HEK293 (cell line): ENCODE results near the gene NPW.
A peak's percentile ranks its signal among the peaks of the same experiment; 100 is the strongest.

ENCODE experiments used
- HOXA7 ChIP-seq: sonication (generic); formaldehyde crosslinking; IDR thresholded peaks from 2 replicates; pipeline ENCODE4 v1.8.1; 2022; ENCODE audit warnings: missing genetic modification reagents, borderline replicate concordance
- KLF1 ChIP-seq: fragments of 450-650 bp; formaldehyde crosslinking; IDR thresholded peaks from 2 replicates; pipeline ENCODE4 v1.5.1; 2016; ENCODE audit warnings: missing biosample characterization, missing genetic modification characterization
- PRDM1 ChIP-seq: fragments of 450-650 bp; formaldehyde crosslinking; IDR thresholded peaks from 2 replicates; pipeline ENCODE4; 2016; ENCODE audit warnings: missing biosample characterization, missing genetic modification characterization
- SCRT2 ChIP-seq: fragments of 450-650 bp; formaldehyde crosslinking; IDR thresholded peaks from 2 replicates; pipeline ENCODE4 v1.5.1; 2016; ENCODE audit warnings: missing biosample characterization, missing genetic modification characterization
- ZFP3 ChIP-seq: fragments of 450-650 bp; formaldehyde crosslinking; IDR thresholded peaks from 2 replicates; pipeline ENCODE4 v1.5.1; 2016; ENCODE audit warnings: low read depth, missing biosample characterization, missing genetic modification characterization
- ZFP37 ChIP-seq: fragments of 450-650 bp; formaldehyde crosslinking; IDR thresholded peaks from 2 replicates; pipeline ENCODE4 v1.5.1; 2016; ENCODE audit warnings: missing biosample characterization, missing genetic modification characterization
- ZNF121 ChIP-seq: fragments of 450-650 bp; formaldehyde crosslinking; IDR thresholded peaks from 2 replicates; pipeline ENCODE4 v1.5.1; 2016; ENCODE audit warnings: missing biosample characterization, missing genetic modification characterization
- ZNF202 ChIP-seq: fragments of 450-650 bp; formaldehyde crosslinking; IDR thresholded peaks from 2 replicates; pipeline ENCODE4 v1.5.1; 2016; ENCODE audit warnings: missing biosample characterization, missing genetic modification characterization, borderline replicate concordance
- ZNF23 ChIP-seq: fragments of 450-650 bp; formaldehyde crosslinking; IDR thresholded peaks from 2 replicates; pipeline ENCODE4 v1.5.1; 2016; ENCODE audit warnings: missing biosample characterization, missing genetic modification characterization, borderline replicate concordance
- ZNF324 ChIP-seq: fragments of 450-650 bp; formaldehyde crosslinking; IDR thresholded peaks from 2 replicates; pipeline ENCODE4 v1.5.1; 2016; ENCODE audit warnings: missing biosample characterization, missing genetic modification characterization
- ZNF404 ChIP-seq: fragments of 450-650 bp; formaldehyde crosslinking; IDR thresholded peaks from 2 replicates; pipeline ENCODE4 v1.5.1; 2017; ENCODE audit warnings: missing biosample characterization, missing genetic modification characterization
- ZNF426 ChIP-seq: fragments of 450-650 bp; formaldehyde crosslinking; IDR thresholded peaks from 2 replicates; pipeline ENCODE4 v1.5.1; 2017; ENCODE audit warnings: missing biosample characterization, missing genetic modification characterization, mild to moderate bottlenecking, inconsistent platforms, moderate library complexity
- ZNF549 ChIP-seq: fragments of 450-650 bp; IDR thresholded peaks from 2 replicates; pipeline ENCODE4 v1.5.1; 2018; ENCODE audit warnings: missing biosample characterization, missing genetic modification characterization, mild to moderate bottlenecking, inconsistent platforms, moderate library complexity
- ZNF626 ChIP-seq: fragments of 450-650 bp; sonication (Bioruptor Pico); formaldehyde crosslinking; IDR thresholded peaks from 2 replicates; pipeline ENCODE4 v1.5.1; 2018; ENCODE audit warnings: missing biosample characterization, missing genetic modification characterization, inconsistent platforms
- ZNF629 ChIP-seq: fragments of 450-650 bp; formaldehyde crosslinking; IDR thresholded peaks from 2 replicates; pipeline ENCODE4 v1.5.1; 2017; ENCODE audit warnings: missing biosample characterization, missing genetic modification characterization
- ZNF791 ChIP-seq: fragments of 450-650 bp; formaldehyde crosslinking; IDR thresholded peaks from 2 replicates; pipeline ENCODE4 v1.5.1; 2016; ENCODE audit warnings: missing biosample characterization, missing genetic modification characterization
- ZXDB ChIP-seq: fragments of 450-650 bp; formaldehyde crosslinking; IDR thresholded peaks from 2 replicates; pipeline ENCODE4 v1.5.1; 2016; ENCODE audit warnings: missing biosample characterization, missing genetic modification characterization
- TF ChIP-seq, protein P1 (sequence below): fragments of 450-650 bp; formaldehyde crosslinking; IDR thresholded peaks from 2 replicates; pipeline ENCODE4 v1.5.1; 2016; ENCODE audit warnings: missing biosample characterization, missing genetic modification characterization
- TF ChIP-seq, protein P2 (sequence below): fragments of 450-650 bp; formaldehyde crosslinking; IDR thresholded peaks from 2 replicates; pipeline ENCODE4 v1.5.1; 2016; ENCODE audit warnings: missing biosample characterization, missing genetic modification characterization, borderline replicate concordance
- TF ChIP-seq, protein P3 (sequence below): fragments of 450-650 bp; formaldehyde crosslinking; IDR thresholded peaks from 2 replicates; pipeline ENCODE4 v1.5.1; 2016; ENCODE audit warnings: missing biosample characterization, missing genetic modification characterization, low read depth
- TF ChIP-seq, protein P4 (sequence below): fragments of 450-650 bp; formaldehyde crosslinking; IDR thresholded peaks from 2 replicates; pipeline ENCODE4 v1.5.0; 2017; ENCODE audit warnings: missing biosample characterization, missing genetic modification characterization, borderline replicate concordance
- TF ChIP-seq, protein P5 (sequence below): fragments of 450-650 bp; formaldehyde crosslinking; IDR thresholded peaks from 2 replicates; pipeline ENCODE4 v1.5.1; 2016; ENCODE audit warnings: missing biosample characterization, missing genetic modification characterization
- TF ChIP-seq, protein P6 (sequence below): fragments of 450-650 bp; formaldehyde crosslinking; IDR thresholded peaks from 2 replicates; pipeline ENCODE4 v1.5.1; 2016; ENCODE audit warnings: missing biosample characterization, missing genetic modification characterization
- TF ChIP-seq, protein P7 (sequence below): fragments of 450-650 bp; formaldehyde crosslinking; IDR thresholded peaks from 2 replicates; pipeline ENCODE4 v1.5.1; 2016; ENCODE audit warnings: missing biosample characterization, missing genetic modification characterization
- TF ChIP-seq, protein P8 (sequence below): fragments of 450-650 bp; formaldehyde crosslinking; optimal IDR thresholded peaks from 2 replicates; pipeline ENCODE3; 2016; ENCODE audit warnings: missing biosample characterization, mild to moderate bottlenecking, missing genetic modification characterization

The NPW gene

DNA sequence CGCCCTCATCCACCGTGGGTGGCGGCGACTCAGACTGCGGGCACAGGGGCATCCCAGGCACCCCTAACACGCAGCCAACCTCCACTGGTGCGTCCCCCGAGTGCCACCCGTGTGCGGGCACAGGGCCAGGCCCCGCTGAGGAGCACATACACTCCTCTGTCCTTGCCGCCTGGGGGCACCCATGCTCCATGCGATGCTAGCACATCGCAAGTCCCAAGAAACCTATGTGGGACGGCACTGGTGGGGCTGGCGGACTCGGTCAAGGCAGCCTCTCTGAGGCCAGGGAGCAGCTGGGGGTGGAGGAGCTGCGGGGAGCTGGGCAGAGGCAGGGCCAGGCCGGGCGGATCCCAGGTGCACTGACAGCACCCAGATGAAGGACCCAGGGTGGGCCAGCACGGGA lies 13.9 kb upstream of the NPW start (continued):
- TF ChIP-seq, protein P1, sequence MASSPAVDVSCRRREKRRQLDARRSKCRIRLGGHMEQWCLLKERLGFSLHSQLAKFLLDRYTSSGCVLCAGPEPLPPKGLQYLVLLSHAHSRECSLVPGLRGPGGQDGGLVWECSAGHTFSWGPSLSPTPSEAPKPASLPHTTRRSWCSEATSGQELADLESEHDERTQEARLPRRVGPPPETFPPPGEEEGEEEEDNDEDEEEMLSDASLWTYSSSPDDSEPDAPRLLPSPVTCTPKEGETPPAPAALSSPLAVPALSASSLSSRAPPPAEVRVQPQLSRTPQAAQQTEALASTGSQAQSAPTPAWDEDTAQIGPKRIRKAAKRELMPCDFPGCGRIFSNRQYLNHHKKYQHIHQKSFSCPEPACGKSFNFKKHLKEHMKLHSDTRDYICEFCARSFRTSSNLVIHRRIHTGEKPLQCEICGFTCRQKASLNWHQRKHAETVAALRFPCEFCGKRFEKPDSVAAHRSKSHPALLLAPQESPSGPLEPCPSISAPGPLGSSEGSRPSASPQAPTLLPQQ (tag by site-specific recombination): no peak
- no peak for TF ChIP-seq HOXA7 (CRISPR knock-in tag)
- no peak for TF ChIP-seq ZNF404 (tag by site-specific recombination)
- TF ChIP-seq, protein P2, sequence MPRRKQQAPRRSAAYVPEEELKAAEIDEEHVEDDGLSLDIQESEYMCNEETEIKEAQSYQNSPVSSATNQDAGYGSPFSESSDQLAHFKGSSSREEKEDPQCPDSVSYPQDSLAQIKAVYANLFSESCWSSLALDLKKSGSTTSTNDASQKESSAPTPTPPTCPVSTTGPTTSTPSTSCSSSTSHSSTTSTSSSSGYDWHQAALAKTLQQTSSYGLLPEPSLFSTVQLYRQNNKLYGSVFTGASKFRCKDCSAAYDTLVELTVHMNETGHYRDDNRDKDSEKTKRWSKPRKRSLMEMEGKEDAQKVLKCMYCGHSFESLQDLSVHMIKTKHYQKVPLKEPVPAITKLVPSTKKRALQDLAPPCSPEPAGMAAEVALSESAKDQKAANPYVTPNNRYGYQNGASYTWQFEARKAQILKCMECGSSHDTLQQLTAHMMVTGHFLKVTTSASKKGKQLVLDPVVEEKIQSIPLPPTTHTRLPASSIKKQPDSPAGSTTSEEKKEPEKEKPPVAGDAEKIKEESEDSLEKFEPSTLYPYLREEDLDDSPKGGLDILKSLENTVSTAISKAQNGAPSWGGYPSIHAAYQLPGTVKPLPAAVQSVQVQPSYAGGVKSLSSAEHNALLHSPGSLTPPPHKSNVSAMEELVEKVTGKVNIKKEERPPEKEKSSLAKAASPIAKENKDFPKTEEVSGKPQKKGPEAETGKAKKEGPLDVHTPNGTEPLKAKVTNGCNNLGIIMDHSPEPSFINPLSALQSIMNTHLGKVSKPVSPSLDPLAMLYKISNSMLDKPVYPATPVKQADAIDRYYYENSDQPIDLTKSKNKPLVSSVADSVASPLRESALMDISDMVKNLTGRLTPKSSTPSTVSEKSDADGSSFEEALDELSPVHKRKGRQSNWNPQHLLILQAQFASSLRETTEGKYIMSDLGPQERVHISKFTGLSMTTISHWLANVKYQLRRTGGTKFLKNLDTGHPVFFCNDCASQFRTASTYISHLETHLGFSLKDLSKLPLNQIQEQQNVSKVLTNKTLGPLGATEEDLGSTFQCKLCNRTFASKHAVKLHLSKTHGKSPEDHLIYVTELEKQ: no peak
- TF ChIP-seq ZNF121 (tag by site-specific recombination): no peak
- TF ChIP-seq, protein P3, sequence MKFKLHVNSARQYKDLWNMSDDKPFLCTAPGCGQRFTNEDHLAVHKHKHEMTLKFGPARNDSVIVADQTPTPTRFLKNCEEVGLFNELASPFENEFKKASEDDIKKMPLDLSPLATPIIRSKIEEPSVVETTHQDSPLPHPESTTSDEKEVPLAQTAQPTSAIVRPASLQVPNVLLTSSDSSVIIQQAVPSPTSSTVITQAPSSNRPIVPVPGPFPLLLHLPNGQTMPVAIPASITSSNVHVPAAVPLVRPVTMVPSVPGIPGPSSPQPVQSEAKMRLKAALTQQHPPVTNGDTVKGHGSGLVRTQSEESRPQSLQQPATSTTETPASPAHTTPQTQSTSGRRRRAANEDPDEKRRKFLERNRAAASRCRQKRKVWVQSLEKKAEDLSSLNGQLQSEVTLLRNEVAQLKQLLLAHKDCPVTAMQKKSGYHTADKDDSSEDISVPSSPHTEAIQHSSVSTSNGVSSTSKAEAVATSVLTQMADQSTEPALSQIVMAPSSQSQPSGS (tag by site-specific recombination): no peak
- TF ChIP-seq ZNF23 (tag by site-specific recombination): no peak
- no peak for TF ChIP-seq ZNF629 (tag by site-specific recombination)
- TF ChIP-seq KLF1 (tag by site-specific recombination): 0 out of 2 replicates have a peak, but pooled peaks have one; percentile 12
- no peak for TF ChIP-seq ZFP37
- TF ChIP-seq ZNF549 (tag by site-specific recombination): no peak
- TF ChIP-seq ZNF626 (tag by site-specific recombination): no peak
- TF ChIP-seq ZNF791: no peak
- TF ChIP-seq, protein P4, sequence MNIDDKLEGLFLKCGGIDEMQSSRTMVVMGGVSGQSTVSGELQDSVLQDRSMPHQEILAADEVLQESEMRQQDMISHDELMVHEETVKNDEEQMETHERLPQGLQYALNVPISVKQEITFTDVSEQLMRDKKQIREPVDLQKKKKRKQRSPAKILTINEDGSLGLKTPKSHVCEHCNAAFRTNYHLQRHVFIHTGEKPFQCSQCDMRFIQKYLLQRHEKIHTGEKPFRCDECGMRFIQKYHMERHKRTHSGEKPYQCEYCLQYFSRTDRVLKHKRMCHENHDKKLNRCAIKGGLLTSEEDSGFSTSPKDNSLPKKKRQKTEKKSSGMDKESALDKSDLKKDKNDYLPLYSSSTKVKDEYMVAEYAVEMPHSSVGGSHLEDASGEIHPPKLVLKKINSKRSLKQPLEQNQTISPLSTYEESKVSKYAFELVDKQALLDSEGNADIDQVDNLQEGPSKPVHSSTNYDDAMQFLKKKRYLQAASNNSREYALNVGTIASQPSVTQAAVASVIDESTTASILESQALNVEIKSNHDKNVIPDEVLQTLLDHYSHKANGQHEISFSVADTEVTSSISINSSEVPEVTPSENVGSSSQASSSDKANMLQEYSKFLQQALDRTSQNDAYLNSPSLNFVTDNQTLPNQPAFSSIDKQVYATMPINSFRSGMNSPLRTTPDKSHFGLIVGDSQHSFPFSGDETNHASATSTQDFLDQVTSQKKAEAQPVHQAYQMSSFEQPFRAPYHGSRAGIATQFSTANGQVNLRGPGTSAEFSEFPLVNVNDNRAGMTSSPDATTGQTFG (tag by site-specific recombination): no peak
- TF ChIP-seq, protein P5, sequence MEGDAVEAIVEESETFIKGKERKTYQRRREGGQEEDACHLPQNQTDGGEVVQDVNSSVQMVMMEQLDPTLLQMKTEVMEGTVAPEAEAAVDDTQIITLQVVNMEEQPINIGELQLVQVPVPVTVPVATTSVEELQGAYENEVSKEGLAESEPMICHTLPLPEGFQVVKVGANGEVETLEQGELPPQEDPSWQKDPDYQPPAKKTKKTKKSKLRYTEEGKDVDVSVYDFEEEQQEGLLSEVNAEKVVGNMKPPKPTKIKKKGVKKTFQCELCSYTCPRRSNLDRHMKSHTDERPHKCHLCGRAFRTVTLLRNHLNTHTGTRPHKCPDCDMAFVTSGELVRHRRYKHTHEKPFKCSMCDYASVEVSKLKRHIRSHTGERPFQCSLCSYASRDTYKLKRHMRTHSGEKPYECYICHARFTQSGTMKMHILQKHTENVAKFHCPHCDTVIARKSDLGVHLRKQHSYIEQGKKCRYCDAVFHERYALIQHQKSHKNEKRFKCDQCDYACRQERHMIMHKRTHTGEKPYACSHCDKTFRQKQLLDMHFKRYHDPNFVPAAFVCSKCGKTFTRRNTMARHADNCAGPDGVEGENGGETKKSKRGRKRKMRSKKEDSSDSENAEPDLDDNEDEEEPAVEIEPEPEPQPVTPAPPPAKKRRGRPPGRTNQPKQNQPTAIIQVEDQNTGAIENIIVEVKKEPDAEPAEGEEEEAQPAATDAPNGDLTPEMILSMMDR (tag by site-specific recombination): peak; percentile 85
- no peak for TF ChIP-seq PRDM1 (tag by site-specific recombination)
- TF ChIP-seq, protein P6, sequence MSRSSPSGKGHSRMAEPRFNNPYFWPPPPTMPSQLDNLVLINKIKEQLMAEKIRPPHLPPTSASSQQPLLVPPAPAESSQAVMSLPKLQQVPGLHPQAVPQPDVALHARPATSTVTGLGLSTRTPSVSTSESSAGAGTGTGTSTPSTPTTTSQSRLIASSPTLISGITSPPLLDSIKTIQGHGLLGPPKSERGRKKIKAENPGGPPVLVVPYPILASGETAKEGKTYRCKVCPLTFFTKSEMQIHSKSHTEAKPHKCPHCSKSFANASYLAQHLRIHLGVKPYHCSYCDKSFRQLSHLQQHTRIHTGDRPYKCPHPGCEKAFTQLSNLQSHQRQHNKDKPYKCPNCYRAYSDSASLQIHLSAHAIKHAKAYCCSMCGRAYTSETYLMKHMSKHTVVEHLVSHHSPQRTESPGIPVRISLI (tag by site-specific recombination): no peak
- no peak for TF ChIP-seq ZFP3 (tag by site-specific recombination)
- peak; percentile 17; the same call in 1 of the 2 replicates for TF ChIP-seq ZXDB (tag by site-specific recombination)
- TF ChIP-seq SCRT2 (tag by site-specific recombination): no peak
- TF ChIP-seq, protein P7, sequence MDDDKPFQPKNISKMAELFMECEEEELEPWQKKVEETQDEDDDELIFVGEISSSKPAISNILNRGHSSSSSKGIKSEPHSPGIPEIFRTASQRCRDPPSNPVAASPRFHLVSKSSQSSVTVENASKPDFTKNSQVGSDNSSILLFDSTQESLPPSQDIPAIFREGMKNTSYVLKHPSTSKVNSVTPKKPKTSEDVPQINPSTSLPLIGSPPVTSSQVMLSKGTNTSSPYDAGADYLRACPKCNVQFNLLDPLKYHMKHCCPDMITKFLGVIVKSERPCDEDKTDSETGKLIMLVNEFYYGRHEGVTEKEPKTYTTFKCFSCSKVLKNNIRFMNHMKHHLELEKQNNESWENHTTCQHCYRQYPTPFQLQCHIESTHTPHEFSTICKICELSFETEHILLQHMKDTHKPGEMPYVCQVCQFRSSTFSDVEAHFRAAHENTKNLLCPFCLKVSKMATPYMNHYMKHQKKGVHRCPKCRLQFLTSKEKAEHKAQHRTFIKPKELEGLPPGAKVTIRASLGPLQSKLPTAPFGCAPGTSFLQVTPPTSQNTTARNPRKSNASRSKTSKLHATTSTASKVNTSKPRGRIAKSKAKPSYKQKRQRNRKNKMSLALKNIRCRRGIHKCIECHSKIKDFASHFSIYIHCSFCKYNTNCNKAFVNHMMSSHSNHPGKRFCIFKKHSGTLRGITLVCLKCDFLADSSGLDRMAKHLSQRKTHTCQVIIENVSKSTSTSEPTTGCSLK (tag by site-specific recombination): no peak
- no peak for TF ChIP-seq ZNF324 (tag by site-specific recombination)
- TF ChIP-seq, protein P8, sequence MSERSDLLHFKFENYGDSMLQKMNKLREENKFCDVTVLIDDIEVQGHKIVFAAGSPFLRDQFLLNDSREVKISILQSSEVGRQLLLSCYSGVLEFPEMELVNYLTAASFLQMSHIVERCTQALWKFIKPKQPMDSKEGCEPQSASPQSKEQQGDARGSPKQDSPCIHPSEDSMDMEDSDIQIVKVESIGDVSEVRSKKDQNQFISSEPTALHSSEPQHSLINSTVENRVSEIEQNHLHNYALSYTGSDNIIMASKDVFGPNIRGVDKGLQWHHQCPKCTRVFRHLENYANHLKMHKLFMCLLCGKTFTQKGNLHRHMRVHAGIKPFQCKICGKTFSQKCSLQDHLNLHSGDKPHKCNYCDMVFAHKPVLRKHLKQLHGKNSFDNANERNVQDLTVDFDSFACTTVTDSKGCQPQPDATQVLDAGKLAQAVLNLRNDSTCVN: no peak
- TF ChIP-seq ZNF202 (tag by site-specific recombination): no peak
- TF ChIP-seq ZNF426 (tag by site-specific recombination): no peak
